HG02840 (cell line): ENCODE data around the gene PDE4D.

Experiments
- ATAC-seq: cut with Tn5 transposase; IDR thresholded peaks from one replicate; pipeline ENCODE4 v1.9.1; 2021; ENCODE audit warnings: mild to moderate bottlenecking, moderate library complexity, moderate number of reproducible peaks; ENCODE audit not compliant: unreplicated experiment, low FRiP score

The PDE4D gene

GRCh38 chr5:58924306-58924705 lies 969.2 kb downstream of the PDE4D start:
- ATAC-seq = no peak

- ATAC-seq = no peak
These were observed 970.2 kb downstream of the PDE4D start for GRCh38 chr5:58923355-58923754.

GRCh38 chr5:58922461-58923171 lies 970.9 kb downstream of the PDE4D start:
- no peak for ATAC-seq

GRCh38 chr5:58921159-58921558 lies 972.4 kb downstream of the PDE4D start:
- no peak for ATAC-seq

- no peak for ATAC-seq
These were observed 973.7 kb downstream of the PDE4D start for GRCh38 chr5:58919833-58920232.
